ENCODE data around the gene C1orf159. TPM values are rescaled to one million over a fixed set of nuclear protein-coding genes. Genes with fewer than 3 reads are reported as not detected.
"Not testable (repeated sequence)": the region's sequence is repeated elsewhere in the genome, so short reads cannot be mapped to it uniquely, and the experiment has no call there.

C1orf159 gene
- polyA plus RNA-seq, 1 donor from 2014 or later: 31.5 TPM

DNA sequence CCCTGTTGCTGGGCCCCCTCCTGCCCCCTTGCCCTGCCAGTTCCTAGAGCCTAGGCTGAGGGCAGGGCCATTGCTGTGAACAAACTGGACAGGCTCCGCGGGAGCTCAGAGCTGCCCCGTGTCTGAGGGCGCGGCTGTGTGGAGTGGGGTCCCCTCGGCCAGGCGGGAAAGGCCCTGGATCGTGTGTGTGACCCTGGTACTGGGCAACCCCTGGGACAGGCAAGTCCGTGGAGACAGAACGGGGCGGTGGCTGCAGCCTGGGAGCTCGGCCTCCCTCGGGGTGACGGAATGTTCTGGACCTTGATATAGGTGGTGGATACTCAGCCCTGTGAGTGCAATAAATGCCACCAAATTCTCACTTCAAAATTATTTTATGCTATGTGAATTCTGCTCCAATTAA, 27.7 kb upstream of the C1orf159 start:
- H3K27me3 ChIP-seq (ENCODE audit: insufficient read depth, low read depth, low read length): no peaks in the 10 kb centered on the region
- no peak overlapping the region for H2AFZ ChIP-seq (ENCODE audit: low read depth, low read length)
- H3K36me3 ChIP-seq (ENCODE audit: insufficient read depth, low read length): no peaks in the 10 kb centered on the region
- no peak overlapping the region for H3K4me3 ChIP-seq (ENCODE audit: low read length)
- H3K9me3 ChIP-seq (ENCODE audit: low read length): no peaks in the 10 kb centered on the region
- H4K20me1 ChIP-seq (ENCODE audit: insufficient read depth): no peaks in the 10 kb centered on the region
- H3F3A ChIP-seq (ENCODE audit: insufficient read depth, low read length, poor library complexity, severe bottlenecking): no peaks in the 10 kb centered on the region
- no peak for TF ChIP-seq TAF1 (IDR thresholded peaks at IDR 0.05; ENCODE audit: low read depth)
- TF ChIP-seq SMC3 (conservative IDR thresholded peaks at IDR 0.05; ENCODE audit: poor library complexity): no peak
- TF ChIP-seq EZH2 (IDR thresholded peaks at IDR 0.05; ENCODE audit: borderline replicate concordance, insufficient read depth, low read length, poor library complexity, severe bottlenecking): no peak
- TF ChIP-seq RAD21 (conservative IDR thresholded peaks at IDR 0.05): no peak
- TF ChIP-seq, protein P1, sequence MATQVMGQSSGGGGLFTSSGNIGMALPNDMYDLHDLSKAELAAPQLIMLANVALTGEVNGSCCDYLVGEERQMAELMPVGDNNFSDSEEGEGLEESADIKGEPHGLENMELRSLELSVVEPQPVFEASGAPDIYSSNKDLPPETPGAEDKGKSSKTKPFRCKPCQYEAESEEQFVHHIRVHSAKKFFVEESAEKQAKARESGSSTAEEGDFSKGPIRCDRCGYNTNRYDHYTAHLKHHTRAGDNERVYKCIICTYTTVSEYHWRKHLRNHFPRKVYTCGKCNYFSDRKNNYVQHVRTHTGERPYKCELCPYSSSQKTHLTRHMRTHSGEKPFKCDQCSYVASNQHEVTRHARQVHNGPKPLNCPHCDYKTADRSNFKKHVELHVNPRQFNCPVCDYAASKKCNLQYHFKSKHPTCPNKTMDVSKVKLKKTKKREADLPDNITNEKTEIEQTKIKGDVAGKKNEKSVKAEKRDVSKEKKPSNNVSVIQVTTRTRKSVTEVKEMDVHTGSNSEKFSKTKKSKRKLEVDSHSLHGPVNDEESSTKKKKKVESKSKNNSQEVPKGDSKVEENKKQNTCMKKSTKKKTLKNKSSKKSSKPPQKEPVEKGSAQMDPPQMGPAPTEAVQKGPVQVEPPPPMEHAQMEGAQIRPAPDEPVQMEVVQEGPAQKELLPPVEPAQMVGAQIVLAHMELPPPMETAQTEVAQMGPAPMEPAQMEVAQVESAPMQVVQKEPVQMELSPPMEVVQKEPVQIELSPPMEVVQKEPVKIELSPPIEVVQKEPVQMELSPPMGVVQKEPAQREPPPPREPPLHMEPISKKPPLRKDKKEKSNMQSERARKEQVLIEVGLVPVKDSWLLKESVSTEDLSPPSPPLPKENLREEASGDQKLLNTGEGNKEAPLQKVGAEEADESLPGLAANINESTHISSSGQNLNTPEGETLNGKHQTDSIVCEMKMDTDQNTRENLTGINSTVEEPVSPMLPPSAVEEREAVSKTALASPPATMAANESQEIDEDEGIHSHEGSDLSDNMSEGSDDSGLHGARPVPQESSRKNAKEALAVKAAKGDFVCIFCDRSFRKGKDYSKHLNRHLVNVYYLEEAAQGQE (IDR thresholded peaks at IDR 0.05; ENCODE audit: borderline replicate concordance): no peak
- TF ChIP-seq MXI1 (conservative IDR thresholded peaks at IDR 0.05; ENCODE audit: poor library complexity, severe bottlenecking): no peak
- TF ChIP-seq POLR2AphosphoS5 (IDR thresholded peaks at IDR 0.05): no peak
- TF ChIP-seq EP300 (conservative IDR thresholded peaks at IDR 0.05; ENCODE audit: poor library complexity, severe bottlenecking): no peak
- TF ChIP-seq, protein P2, sequence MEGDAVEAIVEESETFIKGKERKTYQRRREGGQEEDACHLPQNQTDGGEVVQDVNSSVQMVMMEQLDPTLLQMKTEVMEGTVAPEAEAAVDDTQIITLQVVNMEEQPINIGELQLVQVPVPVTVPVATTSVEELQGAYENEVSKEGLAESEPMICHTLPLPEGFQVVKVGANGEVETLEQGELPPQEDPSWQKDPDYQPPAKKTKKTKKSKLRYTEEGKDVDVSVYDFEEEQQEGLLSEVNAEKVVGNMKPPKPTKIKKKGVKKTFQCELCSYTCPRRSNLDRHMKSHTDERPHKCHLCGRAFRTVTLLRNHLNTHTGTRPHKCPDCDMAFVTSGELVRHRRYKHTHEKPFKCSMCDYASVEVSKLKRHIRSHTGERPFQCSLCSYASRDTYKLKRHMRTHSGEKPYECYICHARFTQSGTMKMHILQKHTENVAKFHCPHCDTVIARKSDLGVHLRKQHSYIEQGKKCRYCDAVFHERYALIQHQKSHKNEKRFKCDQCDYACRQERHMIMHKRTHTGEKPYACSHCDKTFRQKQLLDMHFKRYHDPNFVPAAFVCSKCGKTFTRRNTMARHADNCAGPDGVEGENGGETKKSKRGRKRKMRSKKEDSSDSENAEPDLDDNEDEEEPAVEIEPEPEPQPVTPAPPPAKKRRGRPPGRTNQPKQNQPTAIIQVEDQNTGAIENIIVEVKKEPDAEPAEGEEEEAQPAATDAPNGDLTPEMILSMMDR (IDR thresholded peaks at IDR 0.05; ENCODE audit: poor library complexity, severe bottlenecking): no peak
- no peaks in the 10 kb centered on the region for H3K9me2 ChIP-seq (ENCODE audit: insufficient read depth, low read length)
- no peaks in the 10 kb centered on the region for H3K79me2 ChIP-seq (replicated peaks; ENCODE audit: insufficient read depth, low read length)
- no peak overlapping the region for H3K4me2 ChIP-seq (ENCODE audit: low read length)
- no peak overlapping the region for H3K27ac ChIP-seq (ENCODE audit: low read length)
- no peak overlapping the region for H3K9ac ChIP-seq (ENCODE audit: low read length)

DNA sequence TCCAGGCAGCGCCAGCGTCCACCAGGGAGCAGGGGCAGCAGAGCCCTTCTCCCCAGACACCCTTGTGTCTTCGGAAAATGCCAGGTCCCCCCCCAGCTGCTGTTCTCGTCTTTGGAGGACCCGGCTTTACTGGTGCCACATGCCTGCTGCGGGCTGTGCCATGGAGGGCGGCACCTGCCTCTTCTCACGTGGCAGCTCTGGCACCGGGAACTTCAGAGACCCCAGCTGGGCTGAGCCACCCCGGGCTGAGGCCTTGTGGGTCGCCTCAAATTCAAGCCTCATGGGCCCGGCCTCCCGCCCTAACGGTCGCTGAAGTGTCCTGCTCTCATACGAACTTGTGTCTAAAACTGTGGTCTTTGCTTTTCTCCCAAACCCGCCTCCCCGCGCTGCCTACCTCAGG, 27.0 kb upstream of the C1orf159 start:
- Histone ChIP-seq H3K4me3 (ENCODE audit: low read length) (no peak overlapping the region), H2AFZ (ENCODE audit: low read depth, low read length) (no peak overlapping the region), H3K27ac (ENCODE audit: low read length) (no peak overlapping the region), H3K27me3 (ENCODE audit: insufficient read depth, low read depth, low read length) (no peaks in the 10 kb centered on the region), H3K36me3 (ENCODE audit: insufficient read depth, low read length) (no peaks in the 10 kb centered on the region), H3K9me3 (ENCODE audit: low read length) (no peaks in the 10 kb centered on the region), H3K9ac (ENCODE audit: low read length) (no peak overlapping the region), H3K79me2 (replicated peaks; ENCODE audit: insufficient read depth, low read length) (no peaks in the 10 kb centered on the region), H4K20me1 (ENCODE audit: insufficient read depth) (no peaks in the 10 kb centered on the region), H3K4me2 (ENCODE audit: low read length) (no peak overlapping the region), H3F3A (ENCODE audit: insufficient read depth, low read length, poor library complexity, severe bottlenecking) (no peaks in the 10 kb centered on the region), H3K9me2 (ENCODE audit: insufficient read depth, low read length) (no peaks in the 10 kb centered on the region)
- TF ChIP-seq, protein P1 (IDR thresholded peaks at IDR 0.05; ENCODE audit: borderline replicate concordance): no peak
- no peak for TF ChIP-seq POLR2AphosphoS5 (IDR thresholded peaks at IDR 0.05)
- no peak for TF ChIP-seq MXI1 (conservative IDR thresholded peaks at IDR 0.05; ENCODE audit: poor library complexity, severe bottlenecking)
- no peak for TF ChIP-seq SMC3 (conservative IDR thresholded peaks at IDR 0.05; ENCODE audit: poor library complexity)
- TF ChIP-seq TAF1 (IDR thresholded peaks at IDR 0.05; ENCODE audit: low read depth): no peak
- TF ChIP-seq EZH2 (IDR thresholded peaks at IDR 0.05; ENCODE audit: borderline replicate concordance, insufficient read depth, low read length, poor library complexity, severe bottlenecking): no peak
- no peak for TF ChIP-seq EP300 (conservative IDR thresholded peaks at IDR 0.05; ENCODE audit: poor library complexity, severe bottlenecking)
- no peak for TF ChIP-seq RAD21 (conservative IDR thresholded peaks at IDR 0.05)
- TF ChIP-seq, protein P2 (IDR thresholded peaks at IDR 0.05; ENCODE audit: poor library complexity, severe bottlenecking): no peak

DNA sequence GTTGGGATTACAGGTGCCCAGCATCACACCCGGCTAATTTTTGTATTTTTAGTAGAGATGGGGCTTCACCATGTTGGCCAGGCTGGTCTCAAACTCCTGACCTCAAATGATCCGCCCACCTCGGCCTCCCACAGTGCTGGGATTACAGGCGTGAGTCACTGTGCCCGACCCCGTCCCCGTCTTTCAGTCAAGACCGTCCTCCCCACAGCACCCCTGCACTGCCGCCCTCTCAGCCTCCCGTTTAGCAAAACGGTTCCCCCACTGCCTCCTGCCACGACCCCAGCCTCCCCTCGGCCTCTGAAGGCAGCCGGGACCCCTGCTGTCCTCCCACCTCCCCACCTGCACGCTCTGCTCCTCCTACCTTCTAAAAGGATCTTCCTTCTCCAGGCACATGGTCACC, 26.5 kb upstream of the C1orf159 start:
- not testable (repeated sequence) for H4K20me1 ChIP-seq (ENCODE audit: insufficient read depth); H3K27ac ChIP-seq (ENCODE audit: low read length); H3K27me3 ChIP-seq (ENCODE audit: insufficient read depth, low read depth, low read length); H3F3A ChIP-seq (ENCODE audit: insufficient read depth, low read length, poor library complexity, severe bottlenecking); H2AFZ ChIP-seq (ENCODE audit: low read depth, low read length); H3K9me2 ChIP-seq (ENCODE audit: insufficient read depth, low read length); H3K9ac ChIP-seq (ENCODE audit: low read length); H3K36me3 ChIP-seq (ENCODE audit: insufficient read depth, low read length); H3K4me2 ChIP-seq (ENCODE audit: low read length); H3K4me3 ChIP-seq (ENCODE audit: low read length); H3K9me3 ChIP-seq (ENCODE audit: low read length); H3K79me2 ChIP-seq (replicated peaks; ENCODE audit: insufficient read depth, low read length)

Measured in neural cell (in vitro differentiated cells).